Hematopoietic multipotent progenitor cell treated with erythropoietin and hydrocortisone succinate and interleukin-3 and kit ligand, for 4 days (in vitro differentiated cells): ENCODE data around the gene FXR1.

Source experiments
- DNase-seq: peaks from one replicate; pipeline ENCODE4 v3.0.0-alpha.2; 2015

Gene FXR1

DNA sequence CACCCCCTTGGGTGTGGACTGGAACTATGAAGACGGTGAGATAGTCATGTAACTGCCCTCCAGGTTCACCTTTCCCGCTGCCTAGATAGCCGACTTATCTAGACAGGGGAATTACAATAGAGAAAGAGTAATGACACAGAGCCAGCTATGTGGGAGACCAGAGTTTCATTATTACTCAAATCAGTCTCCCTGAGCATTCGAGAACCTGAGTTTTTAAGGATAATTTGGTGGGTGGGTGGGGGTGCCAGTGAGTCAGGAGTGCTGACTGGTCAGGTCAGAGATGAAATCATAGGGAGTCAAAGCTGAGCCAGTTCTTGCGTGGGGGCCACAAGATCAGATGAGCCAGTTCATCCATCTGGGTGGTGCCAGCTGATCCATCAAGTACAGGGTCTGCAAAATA, 96.8 kb downstream of the FXR1 start:
- no peak for DNase-seq

DNA sequence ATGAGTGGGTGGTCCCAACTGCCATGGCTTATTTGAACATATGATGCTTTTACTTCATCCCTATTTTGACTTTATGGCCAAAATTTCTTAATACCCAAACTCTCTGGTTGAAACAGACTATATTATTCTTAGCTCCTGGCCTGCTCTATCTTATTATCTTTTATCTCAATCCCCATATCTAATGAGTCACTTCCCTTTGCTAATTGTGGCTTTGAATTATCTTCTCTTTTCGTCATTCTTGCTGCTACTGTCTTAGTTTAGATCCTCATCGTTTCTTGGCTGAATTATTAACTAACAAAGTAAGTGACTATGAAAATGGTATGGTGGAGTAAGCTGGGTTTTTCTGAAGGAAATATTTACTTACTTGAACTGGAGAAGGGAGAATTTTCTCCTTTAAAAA, 105.2 kb downstream of the FXR1 start:
- DNase-seq = peak; percentile 69

DNA sequence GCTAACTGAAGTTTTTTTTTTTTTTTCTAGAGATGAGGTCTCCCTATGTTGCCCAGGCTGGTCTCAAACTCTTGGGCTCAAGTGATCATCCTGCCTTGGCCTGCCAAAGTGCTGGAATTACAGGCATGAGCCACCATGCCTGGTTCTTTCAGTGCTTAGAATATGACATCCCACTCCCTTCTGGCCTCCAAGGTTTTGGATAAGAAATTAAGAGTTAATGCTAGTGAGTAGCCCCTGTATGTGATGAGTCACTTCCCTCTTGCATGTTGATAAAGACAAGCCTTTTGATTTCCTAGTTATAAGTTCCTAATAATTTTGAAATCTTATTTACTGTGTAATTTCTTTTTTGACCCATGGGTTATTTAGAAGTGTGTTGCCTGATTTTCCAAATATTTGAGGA, 112.7 kb downstream of the FXR1 start:
- DNase-seq = no peak

DNA sequence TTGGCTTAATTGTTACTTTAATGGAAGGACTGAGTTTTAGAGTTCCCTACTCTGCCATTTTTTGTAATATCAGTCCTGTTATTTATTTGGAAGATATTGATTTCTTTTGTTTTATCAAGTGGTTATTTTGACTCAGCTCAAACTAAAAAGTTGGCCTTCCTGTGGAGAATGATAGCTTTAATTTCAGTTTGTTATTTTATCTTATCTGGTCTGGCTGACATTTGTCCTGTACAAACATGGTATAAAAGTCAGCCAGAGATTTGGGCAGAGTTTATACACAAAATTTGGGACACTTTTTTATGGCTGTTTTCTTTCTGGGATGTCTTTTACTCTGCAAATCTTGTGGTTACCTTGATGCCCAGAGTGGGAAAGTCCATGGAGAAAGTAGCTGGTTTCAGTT, 118.5 kb downstream of the FXR1 start:
- no peak for DNase-seq
